ENCODE results near the gene TMEM88. TPM values are rescaled to one million over a fixed set of nuclear protein-coding genes. Genes with fewer than 3 reads are reported as not detected.
A peak's percentile ranks its signal among the peaks of the same experiment; 100 is the strongest.

The TMEM88 gene
- total RNA-seq, 1 experiment from 2014 or later, result 11.3 TPM

GRCh38 chr17:7884581-7885366 is 29.9 kb downstream of the TMEM88 start:
- H3K23me2 ChIP-seq (ENCODE audit: insufficient read length, low read depth, low read length, poor library complexity, severe bottlenecking), result peaks cover 28% of the 10 kb centered on the region
- H4K91ac ChIP-seq (ENCODE audit: insufficient read length, low read depth, low read length), result no peak overlapping the region
- H3K79me1 ChIP-seq (ENCODE audit: insufficient read depth, low read depth, low read length, poor library complexity, severe bottlenecking), result no peaks in the 10 kb centered on the region
- H3K4ac ChIP-seq (ENCODE audit: low read depth, low read length), result no peak overlapping the region
- TF ChIP-seq CTCF (conservative IDR thresholded peaks at IDR 0.05), result no peak
- no peak overlapping the region for H2BK15ac ChIP-seq (ENCODE audit: low read depth, low read length)
- H3K4me3 Mint-ChIP-seq, result peak overlapping the region; percentile 68 to 80
- no peak overlapping the region for H2BK5ac ChIP-seq (ENCODE audit: insufficient read length, low read length)
- no peak overlapping the region for H3K9ac ChIP-seq (ENCODE audit: extremely low read depth, insufficient read length, low read length)
- H3K4me2 ChIP-seq (ENCODE audit: insufficient read depth, insufficient read length, low read length), result peak overlapping the region; percentile 43
- no peaks in the 10 kb centered on the region for H3K9me3 ChIP-seq (ENCODE audit: control insufficient read depth, low read depth, low read length)
- no peak overlapping the region for H2BK120ac ChIP-seq (ENCODE audit: low read depth, low read length, poor library complexity, severe bottlenecking)
- H3K4me1 Mint-ChIP-seq, result peaks cover 3 to 4% of the 10 kb centered on the region in 2 experiments
- H3K9me3 Mint-ChIP-seq, result no peaks in the 10 kb centered on the region
- H3K27me3 Mint-ChIP-seq (ENCODE audit: low read depth), result no peaks in the 10 kb centered on the region; the same call in none of the 2 replicates
- H3K27ac ChIP-seq (ENCODE audit: insufficient read length, low read depth, low read length), result no peak overlapping the region
- H3K56ac ChIP-seq (ENCODE audit: insufficient read length, low read depth, low read length), result no peak overlapping the region
- peak; percentile 34 for DNase-seq
- H2BK12ac ChIP-seq (ENCODE audit: insufficient read length, low read depth, low read length), result no peak overlapping the region
- H3K23ac ChIP-seq (ENCODE audit: insufficient read length, low read depth, low read length), result no peak overlapping the region
- H3T11ph ChIP-seq (ENCODE audit: low read length), result no peak overlapping the region
- no peaks in the 10 kb centered on the region for H3K36me3 Mint-ChIP-seq (ENCODE audit: insufficient read depth in 1 of 3, low read depth in 3 of 3)
- H3K14ac ChIP-seq (ENCODE audit: insufficient read depth, low read length), result peak overlapping the region; percentile 75; the same call in 1 of the 2 replicates
- H3K4me1 ChIP-seq (ENCODE audit: insufficient read depth, low read length), result no peaks in the 10 kb centered on the region
- H3K27ac Mint-ChIP-seq, result no peak overlapping the region
- H2AK5ac ChIP-seq (ENCODE audit: insufficient read length, low read length), result no peak overlapping the region
- H3K27me3 ChIP-seq (ENCODE audit: insufficient read depth, low read length), result no peaks in the 10 kb centered on the region; the same call in 1 of the 2 replicates
- no peak overlapping the region for H2BK20ac ChIP-seq (ENCODE audit: low read depth, low read length, poor library complexity, severe bottlenecking)
- no peak overlapping the region for H3K18ac ChIP-seq (ENCODE audit: insufficient read length, low read depth, low read length)
- no peak overlapping the region for H4K5ac ChIP-seq (ENCODE audit: insufficient read length, low read depth, low read length)
- H3K79me2 ChIP-seq (ENCODE audit: insufficient read depth, low read length), result no peaks in the 10 kb centered on the region
- no CpG with 5 or more reads among the region's 100 CpGs for WGBS (ENCODE audit: extremely low coverage, insufficient read length, low lambda C conversion rate)
- no peak overlapping the region for H4K8ac ChIP-seq (replicated peaks; ENCODE audit: insufficient read length, low read depth, low read length)
- no peaks in the 10 kb centered on the region for H4K20me1 ChIP-seq (ENCODE audit: control insufficient read depth, insufficient read depth, insufficient read length)
- H2AFZ ChIP-seq (ENCODE audit: low read length), result no peak overlapping the region
